Epithelial cell of proximal tubule (primary cell): Measurements from ENCODE around the gene CC2D1B. TPM values are rescaled to one million over a fixed set of nuclear protein-coding genes. Genes with fewer than 3 reads are reported as not detected.
A peak's percentile ranks its signal among the peaks of the same experiment; 100 is the strongest.

Experiments used
- DNase-seq: peaks from one replicate; pipeline ENCODE4 v3.0.0-alpha.2; 2011; ENCODE audit warnings: low read depth
- H3K4me3 ChIP-seq: 2 replicates; pipeline ENCODE4 v1.5.1; 2011; ENCODE audit warnings: low read depth, mild to moderate bottlenecking, low read length
- total RNA-seq: library from RNA; depleted of rRNA; stranded (reverse); fragments of >200 nt; gene quantifications from 2 replicates; pipeline ENCODE4 v1.2.3, GENCODE V29; 2015
- TF ChIP-seq, protein P1 (sequence below): conservative IDR thresholded peaks from 2 replicates; pipeline ENCODE4 v1.5.1; 2012; ENCODE audit warnings: low read depth, mild to moderate bottlenecking, low read length

The CC2D1B gene, protein sequence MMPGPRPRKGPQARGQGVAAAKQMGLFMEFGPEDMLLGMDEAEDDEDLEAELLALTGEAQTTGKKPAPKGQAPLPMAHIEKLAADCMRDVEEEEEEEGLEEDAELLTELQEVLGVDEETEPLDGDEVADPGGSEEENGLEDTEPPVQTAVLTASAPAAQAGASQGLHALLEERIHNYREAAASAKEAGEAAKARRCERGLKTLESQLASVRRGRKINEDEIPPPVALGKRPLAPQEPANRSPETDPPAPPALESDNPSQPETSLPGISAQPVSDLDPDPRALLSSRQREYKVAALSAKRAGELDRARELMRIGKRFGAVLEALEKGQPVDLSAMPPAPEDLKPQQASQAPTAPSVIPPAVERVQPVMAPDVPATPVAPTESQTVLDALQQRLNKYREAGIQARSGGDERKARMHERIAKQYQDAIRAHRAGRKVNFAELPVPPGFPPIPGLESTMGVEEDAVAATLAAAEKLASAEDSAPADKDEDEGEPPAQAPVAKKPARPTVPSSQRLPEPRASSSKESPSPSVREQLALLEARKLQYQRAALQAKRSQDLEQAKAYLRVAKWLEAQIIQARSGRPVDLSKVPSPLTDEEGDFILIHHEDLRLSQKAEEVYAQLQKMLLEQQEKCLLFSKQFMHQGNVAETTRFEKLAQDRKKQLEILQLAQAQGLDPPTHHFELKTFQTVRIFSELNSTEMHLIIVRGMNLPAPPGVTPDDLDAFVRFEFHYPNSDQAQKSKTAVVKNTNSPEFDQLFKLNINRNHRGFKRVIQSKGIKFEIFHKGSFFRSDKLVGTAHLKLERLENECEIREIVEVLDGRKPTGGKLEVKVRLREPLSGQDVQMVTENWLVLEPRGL
- total RNA-seq: 32.5 and 33.9 TPM in 2 replicates

DNA sequence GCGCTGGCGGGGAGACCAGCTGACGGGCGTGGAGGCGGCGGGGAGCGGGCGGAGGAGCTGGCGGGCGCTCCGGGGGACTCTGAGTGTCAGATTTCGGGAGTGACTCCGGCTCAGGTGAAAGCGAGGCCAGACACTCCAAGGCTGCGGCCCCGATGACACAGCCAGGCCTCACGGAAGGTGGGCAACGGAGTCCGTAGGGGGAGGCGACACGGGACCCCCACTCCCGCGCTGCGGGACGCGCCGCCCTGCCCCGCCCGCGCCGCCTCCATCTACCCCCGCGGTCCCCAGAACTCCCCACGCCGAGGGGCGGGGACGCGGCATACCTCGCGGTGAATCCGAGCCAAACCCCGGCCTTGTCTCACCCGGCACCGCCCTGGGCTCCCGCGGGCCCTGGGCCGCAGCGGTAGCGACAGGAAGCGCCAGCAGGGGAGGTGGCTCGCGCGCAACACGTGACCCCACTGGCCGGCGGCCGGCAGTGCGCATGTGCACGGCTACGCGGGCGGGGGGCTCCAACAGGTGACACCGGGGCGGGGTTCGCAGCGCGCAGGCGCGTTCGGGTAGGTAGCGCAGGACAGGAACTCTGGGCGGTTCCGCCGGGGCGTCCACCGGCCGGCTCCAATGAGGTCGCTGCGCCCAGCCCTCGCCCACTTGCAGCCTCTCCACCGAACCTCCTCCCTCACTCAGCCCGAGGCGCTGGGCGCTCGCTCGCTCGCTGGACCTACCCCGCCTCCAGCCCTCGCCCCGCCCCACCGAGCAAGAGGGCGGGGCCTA is at the start of gene CC2D1B:
Gene CC2D1B, minus strand, starts transcription at position 460 of the 771 bp plus-strand sequence. CDS start 1,585 bp downstream, outside the sequence.
- peak; percentile 71 for DNase-seq
- TF ChIP-seq, protein P1, sequence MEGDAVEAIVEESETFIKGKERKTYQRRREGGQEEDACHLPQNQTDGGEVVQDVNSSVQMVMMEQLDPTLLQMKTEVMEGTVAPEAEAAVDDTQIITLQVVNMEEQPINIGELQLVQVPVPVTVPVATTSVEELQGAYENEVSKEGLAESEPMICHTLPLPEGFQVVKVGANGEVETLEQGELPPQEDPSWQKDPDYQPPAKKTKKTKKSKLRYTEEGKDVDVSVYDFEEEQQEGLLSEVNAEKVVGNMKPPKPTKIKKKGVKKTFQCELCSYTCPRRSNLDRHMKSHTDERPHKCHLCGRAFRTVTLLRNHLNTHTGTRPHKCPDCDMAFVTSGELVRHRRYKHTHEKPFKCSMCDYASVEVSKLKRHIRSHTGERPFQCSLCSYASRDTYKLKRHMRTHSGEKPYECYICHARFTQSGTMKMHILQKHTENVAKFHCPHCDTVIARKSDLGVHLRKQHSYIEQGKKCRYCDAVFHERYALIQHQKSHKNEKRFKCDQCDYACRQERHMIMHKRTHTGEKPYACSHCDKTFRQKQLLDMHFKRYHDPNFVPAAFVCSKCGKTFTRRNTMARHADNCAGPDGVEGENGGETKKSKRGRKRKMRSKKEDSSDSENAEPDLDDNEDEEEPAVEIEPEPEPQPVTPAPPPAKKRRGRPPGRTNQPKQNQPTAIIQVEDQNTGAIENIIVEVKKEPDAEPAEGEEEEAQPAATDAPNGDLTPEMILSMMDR: no peak
- H3K4me3 ChIP-seq: peak within 1 kb of the TSS; percentile 71

DNA sequence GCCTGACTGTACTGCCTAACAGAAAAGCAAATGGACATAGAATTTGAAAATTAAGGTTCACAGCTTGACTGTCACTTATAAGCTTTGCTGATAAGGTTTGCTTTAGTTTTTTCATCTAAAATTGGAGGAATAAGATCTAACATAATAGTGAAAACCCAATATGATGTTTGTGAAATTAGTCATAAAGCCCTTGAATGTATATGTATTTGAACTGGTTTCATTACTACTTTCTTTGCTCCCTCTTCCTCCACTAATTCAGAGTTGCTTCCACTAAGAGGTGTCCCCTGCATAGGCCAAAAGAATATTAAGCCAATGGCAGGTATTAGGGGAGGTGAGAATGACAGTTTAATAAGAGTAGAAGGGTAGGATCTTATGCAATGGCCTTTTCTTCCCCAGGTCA is 48.9 kb upstream of the CC2D1B start:
- DNase-seq: no peak
- no peak overlapping the region for H3K4me3 ChIP-seq
- TF ChIP-seq, protein P1: no peak

DNA sequence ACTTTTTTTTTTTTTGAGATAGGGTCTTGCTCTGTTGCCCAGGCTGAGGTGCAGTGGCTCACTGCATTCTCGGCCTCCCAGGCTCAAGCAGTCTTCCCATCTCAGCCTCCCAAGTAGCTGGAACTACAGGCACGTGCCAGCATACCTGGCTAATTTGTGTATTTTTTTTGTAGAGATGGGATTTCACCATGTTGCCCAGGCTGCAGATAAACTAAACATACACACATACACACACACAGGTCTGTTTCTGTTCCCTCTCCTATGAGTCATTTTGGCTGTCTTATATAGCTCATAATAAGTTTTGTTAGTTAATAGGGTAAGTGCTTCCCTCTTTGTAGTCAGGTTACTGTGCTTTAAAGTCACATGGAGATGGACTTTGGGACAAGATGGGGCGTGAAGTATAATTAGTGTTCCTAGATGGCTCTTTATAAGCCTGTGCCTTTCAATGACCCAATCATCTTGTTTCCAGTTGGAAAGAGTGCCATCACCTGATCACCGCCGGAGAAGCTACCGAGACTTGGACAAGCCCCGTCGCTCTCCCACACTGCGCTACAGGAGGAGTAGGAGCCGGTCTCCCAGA is 47.5 kb upstream of the CC2D1B start:
- TF ChIP-seq, protein P1: no peak
- H3K4me3 ChIP-seq: no peak overlapping the region
- no peak for DNase-seq

DNA sequence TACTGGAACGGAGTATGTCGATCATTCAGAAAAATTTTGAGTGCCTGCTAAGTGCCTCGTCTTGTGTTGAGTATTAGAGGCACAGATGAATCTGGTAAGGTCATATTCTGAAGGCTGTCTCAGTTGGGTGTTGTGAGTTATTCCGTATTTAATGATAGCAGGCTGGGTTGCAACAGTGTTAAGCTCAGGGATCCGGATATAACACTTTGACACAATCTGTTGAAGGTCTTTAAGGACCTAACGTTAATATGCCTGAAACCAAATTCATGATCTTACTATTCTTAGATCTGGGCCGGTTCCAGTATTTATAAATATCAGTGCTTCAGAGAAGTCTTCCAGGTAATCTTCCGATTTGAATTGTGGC is 39.0 kb upstream of the CC2D1B start:
- no peak for DNase-seq
- TF ChIP-seq, protein P1: no peak
- H3K4me3 ChIP-seq: peak overlapping the region; percentile 93

DNA sequence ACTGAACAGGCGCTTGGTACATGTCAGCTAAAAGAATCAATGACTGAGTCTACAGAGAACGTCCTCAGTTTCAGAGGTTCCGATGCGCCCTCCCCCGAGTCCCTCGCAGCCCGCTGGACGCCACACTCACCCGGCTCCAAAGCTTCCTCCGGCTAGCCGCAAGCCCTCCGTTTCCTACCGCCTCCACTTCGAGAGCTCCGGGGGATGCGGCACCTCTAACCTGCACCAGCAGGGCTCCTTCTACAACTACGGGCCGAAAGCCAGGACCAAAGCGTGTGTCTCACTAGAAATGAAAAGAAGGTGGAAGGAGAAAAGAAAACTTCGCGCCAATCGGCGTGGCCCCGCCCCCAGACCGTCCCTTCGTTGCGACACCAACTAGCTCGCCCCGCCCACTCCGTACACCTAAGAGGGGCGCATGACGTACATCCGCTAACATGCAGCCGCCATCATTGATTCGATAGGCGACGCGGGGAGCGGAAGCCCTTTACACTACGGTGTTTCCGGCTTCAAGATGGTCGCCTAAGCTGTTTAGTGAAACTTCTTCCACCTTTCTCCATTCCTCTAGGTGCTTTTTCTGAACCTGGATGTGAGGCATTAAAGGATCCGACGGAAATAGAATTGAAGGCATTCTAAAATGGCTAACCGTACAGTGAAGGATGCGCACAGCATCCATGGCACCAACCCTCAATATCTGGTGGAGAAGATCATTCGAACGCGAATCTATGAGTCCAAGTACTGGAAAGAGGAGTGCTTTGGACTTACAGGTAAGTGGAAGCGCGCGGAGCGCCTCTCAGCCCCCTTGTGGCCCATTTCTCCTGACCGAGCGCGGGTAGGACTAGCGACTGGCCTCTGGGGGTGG is 38.3 kb upstream of the CC2D1B start, which contains the start of the genes ORC1 and PRPF38A:
Gene ORC1, minus strand, starts transcription at position 308 of the 859 bp plus-strand sequence. CDS start 2,200 bp downstream, outside the sequence.
Gene PRPF38A, plus strand, starts transcription at position 487 of the 859 bp plus-strand sequence. Its CDS starts 148 bp downstream, at position 635.
- H3K4me3 ChIP-seq: peak within 1 kb of the TSS; percentile 93
- DNase-seq: peak; percentile 79
- TF ChIP-seq, protein P1: peak; percentile 77
